ENCODE data around the gene CD2.

The CD2 gene

GRCh38 chr1:116785006-116785405 is 30.8 kb downstream of the CD2 start:
- no peak for DNase-seq

GRCh38 chr1:116786049-116786448 is 31.8 kb downstream of the CD2 start:
- DNase-seq: no peak

DNA sequence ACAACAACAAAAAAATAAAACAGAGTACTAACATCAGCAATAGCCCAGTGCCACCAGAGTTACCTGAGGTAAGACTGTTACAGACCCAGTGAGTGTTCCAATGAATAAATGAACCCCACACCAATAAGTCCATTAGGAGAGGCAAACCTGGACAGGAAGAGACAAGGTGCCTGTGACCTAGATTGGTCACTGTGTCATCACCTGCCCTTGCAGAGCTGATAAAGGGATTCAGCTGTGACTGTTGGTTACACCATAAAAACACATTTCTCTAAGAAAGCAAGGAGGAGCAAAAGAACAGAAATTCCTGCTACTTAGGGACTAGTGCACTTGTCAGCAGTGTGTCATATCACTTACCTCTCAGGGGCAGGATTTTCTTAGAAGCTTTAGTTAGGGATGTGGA is 37.5 kb downstream of the CD2 start:
- DNase-seq: no peak

DNA sequence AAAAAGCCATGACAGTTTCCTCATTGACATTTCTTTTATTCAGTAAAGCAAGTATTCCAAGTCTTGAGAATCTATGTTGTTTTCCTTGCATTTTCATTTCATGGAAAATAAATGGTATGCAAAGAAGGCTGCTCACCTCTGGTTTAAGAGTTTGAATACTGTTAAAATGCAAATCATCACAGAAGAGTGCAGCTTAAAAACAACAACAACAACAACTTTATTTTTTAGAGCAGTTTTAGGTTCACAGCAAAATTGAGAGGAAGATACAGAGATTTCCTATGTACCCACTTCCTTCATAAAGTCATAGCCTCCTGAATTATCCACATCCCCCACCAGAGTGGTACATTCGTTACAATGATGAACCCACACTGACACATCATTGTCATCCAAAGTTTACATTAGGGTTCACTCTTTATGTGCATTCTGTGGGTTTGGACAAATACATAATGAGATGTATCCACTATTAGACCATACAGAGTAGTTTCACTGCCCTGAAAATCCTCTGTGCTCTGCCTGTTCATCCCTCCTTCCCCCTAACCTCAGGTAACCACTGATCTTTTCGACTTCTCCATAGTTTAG is 39.2 kb downstream of the CD2 start:
- no peak for DNase-seq

- DNase-seq: no peak
Observed at GRCh38 chr1:116794371-116794770, 40.1 kb downstream of the CD2 start.

DNA sequence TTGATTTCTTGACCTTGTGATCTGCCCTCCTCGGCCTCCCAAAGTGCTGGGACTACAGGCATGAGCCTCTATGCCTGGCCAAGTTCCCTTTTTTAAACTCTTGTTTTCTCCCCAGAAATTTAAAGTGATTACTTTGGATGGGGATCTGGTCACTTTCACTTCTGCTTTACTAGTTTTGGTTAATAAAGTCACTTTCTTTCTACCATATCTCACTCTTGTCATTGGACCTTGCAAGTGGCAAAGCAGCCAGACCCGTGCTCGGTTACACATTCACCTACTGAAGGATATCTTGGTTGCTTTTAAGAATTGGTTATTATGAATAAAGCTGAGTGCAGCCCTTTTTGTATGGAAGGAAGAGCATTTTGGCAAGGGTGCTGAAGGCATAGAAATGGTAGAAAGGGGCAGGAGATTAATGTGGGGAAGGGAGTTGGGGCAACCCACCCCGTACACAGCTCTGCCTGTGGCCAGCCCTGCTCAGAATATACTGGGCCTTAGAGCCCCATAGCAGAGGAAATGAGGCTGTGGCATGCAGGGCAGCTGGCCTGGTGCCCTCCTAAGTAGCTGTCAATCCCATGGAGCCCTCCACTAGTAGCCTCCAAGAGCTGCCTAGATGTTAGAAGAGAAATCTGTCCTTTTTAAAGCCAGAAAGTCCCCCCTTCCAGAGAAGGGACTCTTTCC is 40.7 kb downstream of the CD2 start:
- DNase-seq: no peak

DNA sequence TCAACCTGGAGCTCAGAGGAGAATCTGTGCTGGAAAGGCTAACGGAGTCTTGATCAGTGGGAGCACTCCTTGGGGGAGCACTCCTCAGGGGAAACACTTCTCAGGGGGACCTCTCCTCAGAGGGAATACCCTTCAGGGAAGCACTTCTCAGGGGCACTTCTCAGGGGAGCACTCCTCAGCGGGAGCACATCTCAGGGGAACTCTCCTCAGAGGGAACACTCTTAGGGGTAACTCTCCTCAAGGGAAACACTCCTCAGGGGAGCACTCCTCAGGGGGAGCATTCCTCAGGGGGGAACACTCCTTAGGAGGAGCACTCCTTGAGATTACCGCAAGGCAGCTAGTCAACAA is 41.2 kb downstream of the CD2 start:
- no peak for DNase-seq

DNA sequence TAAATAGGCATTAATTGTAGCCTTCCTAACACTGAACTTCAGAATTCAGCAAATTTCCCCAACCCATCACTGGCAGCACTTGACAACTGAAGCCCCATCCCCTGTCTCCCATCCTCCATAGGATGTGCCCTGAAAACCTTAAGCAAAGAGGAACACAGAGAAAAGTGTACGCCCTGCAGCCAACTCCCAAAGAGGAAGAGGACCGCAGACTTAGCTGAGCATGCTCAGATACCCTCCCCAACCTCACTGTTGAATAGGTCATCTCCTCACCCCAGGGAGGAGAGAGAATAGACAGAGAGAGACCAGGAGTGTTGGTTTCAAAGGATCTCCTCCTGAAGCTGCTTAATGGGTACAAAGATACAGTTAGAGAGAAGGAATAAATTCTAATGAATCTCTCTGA is 50.5 kb downstream of the CD2 start:
- DNase-seq: no peak

- DNase-seq: no peak
Observed at GRCh38 chr1:116805398-116805797, 51.2 kb downstream of the CD2 start.

- no peak for DNase-seq
Observed at GRCh38 chr1:116806245-116806644, 52.0 kb downstream of the CD2 start.

DNA sequence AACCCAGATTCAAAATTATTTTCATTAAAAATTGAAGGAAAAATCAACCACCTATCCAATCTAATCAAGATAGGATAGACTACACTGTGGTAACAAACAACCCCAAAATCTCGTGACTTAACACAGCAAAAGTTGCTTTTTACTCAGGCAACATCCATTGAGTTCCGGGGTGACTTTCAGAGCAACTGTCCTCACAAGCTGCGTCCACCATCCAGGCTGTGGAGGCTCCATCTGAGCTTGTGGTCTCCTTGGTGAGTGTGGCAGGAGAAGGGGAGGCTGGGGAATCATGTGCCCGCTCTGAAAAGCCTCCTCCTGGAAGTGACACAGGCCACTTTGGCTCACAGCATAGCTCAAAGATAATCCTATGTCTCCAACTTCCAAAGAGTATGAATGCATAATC is 52.4 kb downstream of the CD2 start:
- no peak for DNase-seq

DNA sequence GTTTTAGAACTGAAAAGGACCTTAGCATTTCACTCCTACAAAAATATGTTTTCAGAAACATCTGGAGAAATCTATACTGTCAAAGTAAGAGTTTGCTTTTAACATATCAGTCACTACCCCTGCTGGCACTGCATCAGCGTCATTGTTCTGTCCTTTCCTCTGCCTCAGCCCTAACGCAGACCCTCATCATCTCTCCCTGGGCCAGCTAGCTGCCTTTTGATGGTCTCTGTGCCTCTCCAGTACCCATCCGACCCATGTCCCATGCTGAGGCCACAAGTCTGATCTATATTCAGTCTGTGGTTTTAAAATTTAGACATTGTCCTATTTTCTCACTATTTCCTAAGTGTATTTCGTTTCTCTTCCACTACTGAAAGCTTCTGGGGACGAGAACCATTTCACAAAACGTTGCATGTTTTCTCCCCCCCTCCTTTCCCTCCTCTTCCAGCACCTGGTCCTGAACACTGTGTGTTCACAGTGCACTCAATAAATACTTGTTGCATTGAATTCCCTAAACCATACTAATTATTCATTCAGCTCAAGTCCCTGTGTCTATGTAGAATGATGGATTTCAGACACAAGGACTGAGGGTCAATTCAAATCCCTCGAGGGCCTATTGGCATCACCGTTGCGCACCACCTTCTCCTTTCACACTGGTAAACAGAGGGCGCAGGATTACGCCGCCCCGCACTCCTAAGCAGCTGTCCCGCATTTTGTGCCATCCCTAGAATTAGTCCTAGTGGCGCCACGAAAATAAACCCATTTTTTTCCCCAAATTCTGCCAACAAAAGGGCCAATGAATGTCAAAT is 53.4 kb downstream of the CD2 start:
- DNase-seq: no peak

- no peak for DNase-seq
Observed at GRCh38 chr1:116808200-116808847, 54.1 kb downstream of the CD2 start.

DNA sequence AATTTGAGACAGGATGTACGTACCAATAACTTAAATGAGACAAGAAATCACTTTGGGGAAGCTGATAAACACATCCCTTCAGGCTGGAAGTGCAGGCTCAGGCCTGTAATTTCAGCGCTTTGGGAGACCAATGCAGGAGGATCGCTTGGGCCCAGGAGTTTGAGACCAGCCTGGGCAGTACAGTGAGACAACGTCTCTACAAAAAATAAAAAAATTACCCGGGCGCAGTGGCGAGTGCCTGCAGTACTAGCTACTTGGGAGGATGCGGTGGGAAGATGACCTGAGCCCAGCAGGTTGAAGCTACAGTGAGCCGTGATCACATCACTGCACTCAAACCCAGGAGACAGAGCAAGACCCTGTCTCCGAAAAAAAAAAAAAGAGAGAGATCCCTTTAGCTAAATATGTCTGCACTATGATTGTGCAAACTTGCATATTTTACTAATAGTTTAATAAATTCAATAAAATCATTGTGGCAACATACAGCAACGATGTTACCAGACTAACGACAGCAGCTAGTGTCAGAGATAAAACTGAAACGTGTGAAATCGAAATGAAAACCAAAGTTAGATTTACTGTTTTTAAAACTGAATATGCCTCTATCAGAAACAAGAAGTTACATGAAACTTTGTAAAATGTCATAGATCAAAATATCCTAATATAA is 54.7 kb downstream of the CD2 start:
- no peak for DNase-seq

DNA sequence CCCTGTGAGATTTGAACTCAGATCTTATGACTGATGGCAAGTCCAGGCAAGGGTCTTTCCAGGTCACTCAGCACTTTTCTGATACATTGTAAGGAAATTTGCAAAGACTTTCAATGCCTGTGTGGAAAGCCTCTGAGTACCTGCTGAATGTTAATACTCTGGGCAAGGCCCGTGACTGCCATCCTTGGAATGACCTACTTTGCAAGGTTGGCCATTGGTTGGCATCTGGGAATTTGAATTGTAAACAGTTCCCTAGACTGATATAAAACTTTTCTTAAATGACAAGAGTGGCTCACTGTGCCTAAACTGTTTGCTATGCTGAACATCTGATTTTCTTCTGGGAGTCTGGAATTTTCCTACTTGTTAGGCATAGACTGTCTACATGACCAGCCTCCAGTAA is 57.1 kb downstream of the CD2 start:
- DNase-seq: no peak

GRCh38 chr1:116814926-116815723 is 60.9 kb downstream of the CD2 start:
- DNase-seq: no peak

DNA sequence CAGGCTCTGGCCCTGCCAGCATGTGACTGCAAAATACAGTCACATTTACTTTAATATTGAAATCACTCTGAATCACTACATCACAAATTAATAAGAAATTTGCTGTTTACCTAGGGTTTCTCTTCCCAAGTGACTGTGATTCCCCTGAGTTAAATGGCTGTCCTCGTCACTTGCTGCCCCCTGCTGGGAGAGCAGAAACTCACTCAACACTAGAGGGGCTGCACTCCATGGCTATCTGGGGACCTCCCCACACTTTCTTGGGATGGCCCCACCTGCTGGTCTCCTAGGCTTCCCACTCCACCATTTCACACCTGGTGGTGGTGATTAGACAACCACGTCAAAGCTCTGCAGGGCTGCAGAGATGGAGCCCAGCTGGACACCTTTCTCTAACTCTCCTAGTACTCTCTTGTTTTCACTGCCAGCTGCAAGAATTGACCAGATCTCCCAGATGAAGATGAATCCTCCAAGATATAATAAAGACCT is 63.4 kb downstream of the CD2 start:
- no peak for DNase-seq

All from eye (tissue), 1 donor.